Measurements from ENCODE around the gene SLX4IP.

SLX4IP gene

DNA sequence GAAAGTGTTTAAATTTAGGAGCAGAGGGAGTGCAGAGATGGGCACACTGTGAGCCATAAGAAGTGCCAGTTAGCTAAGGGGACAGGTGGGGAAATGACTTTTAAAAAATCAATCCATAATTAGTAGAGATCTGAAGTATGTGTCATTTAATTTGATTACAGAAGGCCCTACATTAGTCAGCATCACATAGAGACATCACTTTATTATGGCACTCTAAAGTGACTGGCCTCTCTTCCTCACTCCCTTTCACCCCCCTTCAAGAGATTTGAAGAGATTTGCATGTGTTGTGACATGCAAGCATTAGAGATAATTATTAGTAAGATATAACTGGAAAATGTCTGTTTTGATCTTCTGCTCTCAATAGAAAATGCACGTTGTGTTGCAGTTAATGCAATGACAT is 86.7 kb downstream of the SLX4IP start:
- DNase-seq (ENCODE audit: low spot score), result no peak

DNA sequence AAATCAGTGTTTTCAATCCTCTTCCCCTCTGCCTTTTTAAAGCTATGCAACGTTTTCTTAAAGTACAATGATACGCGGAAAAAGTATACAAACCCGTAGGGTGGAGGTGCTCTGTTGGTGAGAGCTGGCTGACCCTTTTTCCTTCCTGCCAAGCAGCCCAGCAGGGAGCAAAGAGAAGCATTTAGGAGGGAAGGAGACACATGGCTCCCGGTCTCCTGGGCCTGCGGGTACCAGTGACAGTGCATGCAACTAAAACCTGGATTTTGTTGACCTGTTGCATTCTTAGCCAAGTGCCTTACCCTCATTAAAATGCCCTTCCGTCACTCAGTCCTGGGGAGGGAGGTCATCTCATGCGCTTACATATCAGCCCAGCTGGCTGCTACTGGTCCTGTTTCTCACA is 87.2 kb downstream of the SLX4IP start:
- DNase-seq (ENCODE audit: low spot score), result no peak

DNA sequence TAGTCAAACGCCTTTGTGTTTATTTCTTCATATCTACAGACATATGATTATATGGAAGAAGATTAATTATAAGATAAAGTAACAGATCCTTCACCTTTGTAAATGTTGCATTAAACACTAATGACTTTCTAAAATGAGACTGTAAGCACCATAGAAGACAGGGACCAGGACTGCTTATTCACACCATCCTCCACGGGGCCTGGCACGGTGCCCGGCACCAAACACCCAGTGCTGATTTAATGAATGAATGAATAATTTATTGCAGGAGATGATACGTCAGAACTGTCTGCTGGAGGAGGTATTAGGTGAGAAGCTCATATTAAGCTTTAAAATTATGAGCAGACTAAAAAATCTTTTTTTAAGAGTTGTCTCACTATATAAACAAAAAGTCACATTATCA is 88.3 kb downstream of the SLX4IP start:
- DNase-seq (ENCODE audit: low spot score), result peak; percentile 52

DNA sequence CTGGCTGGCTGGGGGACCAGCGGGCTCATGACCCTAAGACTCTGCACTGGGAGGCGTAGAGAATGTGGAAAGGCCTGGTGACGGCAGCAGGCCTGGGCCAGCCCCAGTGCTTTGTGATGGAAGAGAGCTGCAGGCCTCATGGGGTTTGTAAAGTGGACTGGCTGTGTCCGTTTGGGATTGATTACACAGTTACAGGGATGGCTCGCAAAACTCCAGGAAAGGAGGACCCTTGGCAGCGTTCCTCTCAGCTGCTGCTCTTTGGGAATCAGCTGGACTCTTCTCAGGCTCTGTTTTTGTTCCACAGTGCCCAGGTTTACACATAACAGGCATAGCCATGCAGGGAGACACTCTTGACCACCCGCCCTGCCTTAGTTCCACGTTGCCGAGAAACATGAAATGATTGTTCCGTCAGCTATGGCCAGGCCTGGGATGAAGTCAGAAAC is 89.0 kb downstream of the SLX4IP start:
- no peak for DNase-seq (ENCODE audit: low spot score)

DNA sequence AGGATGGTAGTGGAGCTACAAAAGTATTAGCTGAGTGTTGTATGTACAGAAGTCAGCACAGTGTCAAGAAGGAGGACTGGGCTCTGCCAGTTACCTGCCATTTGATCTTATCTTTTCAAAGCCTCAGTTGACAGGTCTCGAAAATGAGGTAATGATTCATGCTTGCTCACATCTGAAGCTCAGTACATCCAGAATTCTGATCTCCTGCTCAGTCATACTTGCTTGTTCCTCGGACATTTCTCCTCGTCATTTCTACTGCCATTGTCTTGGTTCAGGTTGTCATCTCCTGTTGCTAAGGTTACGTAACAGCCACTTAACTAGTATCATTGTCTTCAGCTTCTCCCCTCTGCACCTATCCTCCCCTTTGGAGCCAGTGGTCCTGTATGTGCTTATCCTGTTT is 89.5 kb downstream of the SLX4IP start:
- no peak for DNase-seq (ENCODE audit: low spot score)

DNA sequence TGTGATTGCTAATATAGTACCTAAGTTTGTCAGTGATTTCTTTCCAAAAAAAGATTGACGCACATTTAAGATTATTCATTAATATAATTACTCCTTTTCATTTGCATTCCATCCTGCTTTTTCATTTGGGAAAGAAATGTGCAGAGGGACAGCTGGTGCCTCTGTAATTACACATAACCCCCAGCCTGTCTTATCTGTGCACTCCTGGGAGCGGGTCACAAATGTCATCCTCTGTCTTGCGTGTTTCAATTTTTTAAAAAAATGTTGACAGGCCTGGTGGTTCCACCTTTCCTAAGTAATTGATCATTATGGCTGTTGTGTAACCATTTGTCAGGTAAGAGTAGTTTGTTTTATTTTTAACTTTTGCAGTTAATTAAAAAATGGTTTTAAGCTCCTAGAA is 92.7 kb downstream of the SLX4IP start:
- DNase-seq (ENCODE audit: low spot score), result peak; percentile 59

DNA sequence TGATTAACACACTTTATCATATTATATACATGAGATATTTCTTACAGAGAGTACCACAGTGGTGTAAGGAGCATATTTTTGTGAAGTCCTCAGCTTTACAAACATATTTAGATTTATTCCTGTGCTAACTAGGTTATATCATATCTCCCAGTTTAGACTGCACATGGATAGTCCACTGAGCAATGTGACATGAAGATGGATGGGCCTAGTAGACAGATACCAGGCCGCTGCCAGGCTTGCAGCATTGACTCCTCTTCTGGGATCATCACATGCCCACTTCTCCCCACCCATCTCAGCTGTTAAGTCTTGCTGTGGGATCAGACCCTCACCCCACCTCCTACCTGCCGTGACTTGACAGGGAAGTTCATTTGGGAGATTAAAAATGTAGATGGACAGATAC is 95.8 kb downstream of the SLX4IP start:
- no peak for DNase-seq (ENCODE audit: low spot score)

DNA sequence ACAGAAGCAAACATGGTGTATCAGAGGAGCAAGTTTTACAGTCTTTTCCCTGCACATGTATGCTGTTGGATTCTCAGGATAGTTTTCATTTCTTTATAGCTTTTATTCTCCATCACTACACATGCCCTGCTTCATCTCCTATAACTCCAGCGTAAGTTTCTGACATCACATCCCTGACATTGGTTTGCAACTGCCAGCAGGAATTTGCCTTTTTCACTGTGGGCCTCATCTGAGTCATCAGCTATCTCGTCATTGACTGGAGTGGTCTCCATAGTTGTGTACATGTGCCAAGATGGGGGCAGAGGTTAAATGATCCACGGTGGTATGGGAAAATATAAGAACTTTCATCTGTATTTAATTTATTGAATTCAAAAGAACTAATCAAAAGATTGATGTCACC is 96.7 kb downstream of the SLX4IP start:
- no peak for DNase-seq (ENCODE audit: low spot score)

DNA sequence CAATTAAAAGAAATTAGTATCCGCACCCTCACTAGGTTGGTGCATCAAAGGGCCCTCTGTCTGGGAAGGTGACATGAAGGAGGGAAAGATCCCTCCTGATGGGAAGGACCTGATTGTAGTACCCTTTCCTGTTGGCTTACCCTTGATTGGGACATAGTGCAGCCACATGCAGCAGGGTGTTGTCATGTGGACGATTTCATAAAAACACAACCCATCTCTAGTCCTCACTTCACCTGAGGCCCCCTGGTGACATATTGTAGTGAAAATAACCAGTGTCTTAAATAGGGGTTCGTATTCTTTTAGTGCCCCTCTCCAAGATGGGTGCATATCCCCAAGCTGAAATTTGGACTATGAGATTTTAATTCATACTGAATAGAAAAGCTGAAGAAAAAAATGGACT is 97.3 kb downstream of the SLX4IP start:
- no peak for DNase-seq (ENCODE audit: low spot score)

DNA sequence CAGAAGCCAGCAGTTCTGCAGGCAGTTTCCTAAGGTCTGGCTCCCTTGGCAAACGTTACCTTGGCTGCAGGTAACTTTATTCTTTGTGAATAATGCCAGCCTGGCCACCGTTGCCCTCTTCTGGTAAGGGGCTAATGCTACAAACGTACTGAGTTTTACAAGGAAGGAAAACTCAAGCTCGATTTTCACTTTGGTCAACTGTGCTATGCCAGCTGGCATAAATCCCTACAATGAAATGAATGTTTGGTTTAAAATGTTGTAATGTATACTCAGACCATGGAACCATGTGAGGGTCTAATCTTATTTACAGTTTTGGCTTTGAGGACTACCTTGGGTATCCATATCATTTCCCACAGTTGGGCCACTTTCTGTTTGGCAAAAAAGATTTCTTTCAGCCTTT is 101.4 kb downstream of the SLX4IP start:
- DNase-seq (ENCODE audit: low spot score), result peak; percentile 55

DNA sequence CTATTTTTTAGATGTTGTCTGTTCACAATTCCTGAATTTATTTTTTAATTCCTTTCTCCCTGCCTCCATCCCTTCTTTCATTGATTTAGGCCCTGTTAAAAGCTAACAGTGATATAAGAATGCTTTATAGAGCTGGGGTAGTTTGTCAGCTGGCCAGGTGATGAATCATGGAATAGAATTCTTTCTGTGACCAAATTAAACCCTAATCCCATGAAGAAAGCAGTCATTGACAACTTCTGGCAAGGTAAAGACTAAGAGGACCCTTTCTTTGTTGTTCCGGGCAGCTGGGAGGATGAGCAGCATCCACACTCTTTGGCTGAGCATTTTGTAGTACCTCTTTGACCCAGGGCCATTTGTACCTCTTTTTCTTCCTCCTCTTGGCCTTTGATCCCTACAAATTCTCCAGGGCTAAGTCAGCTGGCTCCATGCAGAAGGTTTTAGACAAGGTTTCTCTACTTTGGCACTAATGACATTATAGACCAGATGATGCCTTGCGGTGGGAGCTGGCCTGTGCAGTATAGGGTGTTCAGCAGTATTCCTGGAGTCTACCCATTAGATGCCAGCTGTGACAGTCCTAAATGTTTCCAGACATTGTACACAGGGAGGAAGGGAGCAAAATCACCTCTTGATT is 102.9 kb downstream of the SLX4IP start:
- DNase-seq (ENCODE audit: low spot score), result no peak

DNA sequence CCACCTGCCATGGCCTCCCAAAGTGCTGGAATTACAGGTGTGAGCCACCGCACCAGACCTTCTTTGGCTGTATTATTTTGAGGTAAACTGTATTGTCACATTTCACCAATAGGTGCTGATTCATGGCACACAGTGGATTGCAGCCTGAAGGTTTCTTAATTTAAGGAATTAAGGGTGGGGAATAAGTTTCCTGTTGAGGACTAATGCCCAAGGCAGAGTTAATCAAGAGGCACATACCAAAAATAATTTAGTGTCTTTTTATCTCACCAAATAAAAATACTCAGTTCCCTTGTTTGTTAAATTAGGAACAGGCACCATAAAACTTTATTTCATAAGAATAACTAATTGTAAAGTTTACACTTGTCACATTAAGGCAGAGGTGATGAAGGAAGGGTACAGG is 103.7 kb downstream of the SLX4IP start:
- DNase-seq (ENCODE audit: low spot score), result no peak

DNA sequence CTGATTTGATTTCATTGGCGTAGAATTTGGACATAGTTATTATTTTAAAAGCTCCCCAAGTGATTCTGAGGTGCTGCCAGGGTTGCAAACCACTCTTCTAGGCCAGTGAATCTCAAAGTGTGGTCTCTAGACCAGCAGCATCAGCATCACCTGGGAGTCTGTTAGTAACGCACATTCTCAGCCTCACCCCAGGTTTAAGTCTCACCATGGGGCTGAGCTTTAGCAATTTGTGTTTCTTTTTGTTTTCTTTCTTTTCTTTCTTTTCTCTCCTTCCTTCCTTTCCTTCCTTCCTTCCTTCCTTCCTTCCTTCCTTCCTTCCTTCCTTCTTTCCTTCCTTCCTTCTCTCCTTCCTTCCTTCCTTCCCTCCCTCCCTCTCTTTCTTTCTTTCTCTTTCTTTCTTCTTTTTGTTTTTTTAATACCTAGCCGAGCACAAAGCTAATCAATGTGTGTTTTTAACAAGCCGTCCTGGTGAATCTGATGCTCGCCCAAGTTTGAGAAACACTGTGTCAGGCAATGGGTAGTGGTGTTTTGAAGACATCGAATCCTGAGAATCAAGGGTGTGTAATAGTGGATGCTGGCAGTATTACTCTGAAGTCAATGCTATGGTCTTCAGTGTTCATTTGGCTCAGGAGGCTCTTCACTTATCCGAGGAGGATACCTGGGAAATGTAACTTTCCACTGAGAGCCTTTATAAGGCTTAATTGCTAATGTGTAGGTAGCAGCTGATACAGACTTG is 104.9 kb downstream of the SLX4IP start:
- no peak for DNase-seq (ENCODE audit: low spot score)

DNA sequence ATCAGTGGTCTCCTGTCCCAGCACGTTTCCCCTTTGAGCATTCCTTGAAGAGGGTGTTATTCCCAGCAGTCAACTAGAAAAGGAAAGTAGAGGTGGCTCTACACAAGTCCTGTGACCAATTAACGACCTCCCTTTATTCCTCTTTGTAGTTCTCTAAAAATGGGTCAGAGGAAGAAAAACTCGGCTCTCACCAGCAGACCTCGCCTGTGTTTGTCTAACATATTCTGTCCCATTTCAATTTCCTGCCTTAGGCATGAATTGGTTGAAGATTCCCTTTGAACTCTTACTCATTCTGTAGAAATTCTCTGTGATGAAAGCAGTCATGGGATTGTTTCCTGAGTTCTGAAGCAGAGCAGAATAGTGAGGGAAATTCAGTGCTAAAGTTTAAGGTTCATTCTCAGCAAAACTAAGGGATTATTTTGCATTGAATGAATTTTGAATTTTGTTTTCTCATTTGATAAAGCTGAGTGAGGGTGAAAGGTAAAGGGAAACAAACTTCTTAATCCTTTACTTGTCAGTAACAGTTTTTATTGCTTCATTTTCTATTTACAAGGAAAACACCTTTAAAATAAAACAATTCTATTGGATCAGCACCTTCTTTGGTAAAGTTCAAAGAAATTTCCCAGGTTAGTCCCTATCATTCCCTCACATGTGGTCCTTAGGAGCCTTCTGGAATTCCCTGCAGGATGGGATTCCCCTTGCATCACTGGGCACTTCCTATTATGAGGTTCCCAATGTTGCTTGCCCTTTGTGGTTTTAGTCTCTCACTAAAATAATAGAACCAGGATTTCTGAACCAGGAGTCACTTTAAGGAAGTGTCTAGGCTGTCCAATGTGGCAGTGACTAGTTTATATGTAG is 105.8 kb downstream of the SLX4IP start:
- no peak for DNase-seq (ENCODE audit: low spot score)

DNA sequence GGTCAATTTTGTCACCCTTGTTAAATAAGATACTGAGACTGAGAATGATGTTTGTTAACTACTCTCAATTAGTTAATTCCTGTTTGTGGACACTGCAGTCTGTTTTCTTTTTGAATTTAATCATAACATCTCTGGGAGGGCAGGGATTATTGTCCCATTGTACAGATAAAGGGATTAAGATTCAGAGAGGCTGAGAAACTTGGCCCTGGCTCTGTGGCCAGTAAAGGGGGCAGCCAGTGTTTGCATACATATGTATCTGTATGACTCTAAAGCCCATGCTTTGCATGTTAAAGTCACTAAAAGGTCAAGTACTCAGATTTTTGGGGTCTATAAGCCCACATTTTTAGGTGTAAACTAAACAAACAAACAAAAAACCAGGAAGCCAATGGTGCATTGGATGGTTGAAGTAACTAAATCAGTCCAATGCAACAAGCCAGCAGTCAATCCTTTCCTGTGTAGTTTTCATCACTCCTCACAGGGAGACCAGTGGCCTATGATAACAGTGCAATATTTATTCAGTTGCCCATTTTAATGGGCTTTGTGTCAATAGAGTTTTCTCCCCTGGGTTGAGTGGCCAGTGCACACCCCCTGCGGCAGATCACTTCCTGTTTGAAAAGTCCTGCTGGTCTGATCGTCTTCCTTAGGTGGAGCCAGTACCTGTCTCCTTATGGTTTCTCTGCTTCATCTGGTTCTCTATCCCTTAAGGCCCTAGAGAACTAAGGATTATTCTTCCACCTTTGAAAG is 106.7 kb downstream of the SLX4IP start:
- DNase-seq (ENCODE audit: low spot score), result no peak

DNA sequence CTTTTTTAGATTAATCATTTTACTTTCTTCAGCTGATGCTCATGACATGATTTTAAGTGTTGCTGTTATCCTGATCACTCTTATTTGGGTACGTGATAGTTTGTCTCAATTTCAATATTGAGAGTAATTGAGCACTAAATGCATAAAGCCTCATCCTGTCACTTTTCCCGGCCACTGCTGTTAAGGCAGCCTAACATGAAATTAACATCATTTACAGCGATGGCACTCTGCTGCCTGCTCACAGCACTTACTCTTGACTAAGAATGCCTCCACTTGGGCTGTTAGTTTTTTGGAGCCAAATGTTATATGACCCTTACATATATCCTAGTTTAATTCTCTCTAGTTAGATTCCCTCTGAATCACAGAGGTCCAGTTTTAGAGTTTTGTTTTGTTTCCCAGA is 107.3 kb downstream of the SLX4IP start:
- no peak for DNase-seq (ENCODE audit: low spot score)

DNA sequence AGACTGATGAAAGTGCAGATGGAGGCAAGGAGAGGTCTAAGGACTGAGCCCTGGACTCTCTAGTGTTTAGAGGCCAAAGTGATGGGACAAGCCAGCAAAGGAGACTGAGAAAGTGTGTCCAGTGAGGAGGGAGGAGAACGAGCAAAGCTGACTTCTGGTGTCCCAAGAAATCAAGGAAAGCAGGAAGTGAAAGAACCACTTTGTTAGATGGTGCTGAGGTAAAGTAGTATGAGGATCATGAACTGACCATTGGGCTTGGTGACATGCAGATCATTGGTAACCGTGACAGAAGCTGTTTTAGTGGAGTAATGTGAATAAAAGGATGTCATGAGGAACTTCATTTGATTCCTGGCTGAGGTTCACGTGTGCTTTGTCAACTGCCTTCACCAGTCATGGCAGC is 108.4 kb downstream of the SLX4IP start:
- no peak for DNase-seq (ENCODE audit: low spot score)

DNA sequence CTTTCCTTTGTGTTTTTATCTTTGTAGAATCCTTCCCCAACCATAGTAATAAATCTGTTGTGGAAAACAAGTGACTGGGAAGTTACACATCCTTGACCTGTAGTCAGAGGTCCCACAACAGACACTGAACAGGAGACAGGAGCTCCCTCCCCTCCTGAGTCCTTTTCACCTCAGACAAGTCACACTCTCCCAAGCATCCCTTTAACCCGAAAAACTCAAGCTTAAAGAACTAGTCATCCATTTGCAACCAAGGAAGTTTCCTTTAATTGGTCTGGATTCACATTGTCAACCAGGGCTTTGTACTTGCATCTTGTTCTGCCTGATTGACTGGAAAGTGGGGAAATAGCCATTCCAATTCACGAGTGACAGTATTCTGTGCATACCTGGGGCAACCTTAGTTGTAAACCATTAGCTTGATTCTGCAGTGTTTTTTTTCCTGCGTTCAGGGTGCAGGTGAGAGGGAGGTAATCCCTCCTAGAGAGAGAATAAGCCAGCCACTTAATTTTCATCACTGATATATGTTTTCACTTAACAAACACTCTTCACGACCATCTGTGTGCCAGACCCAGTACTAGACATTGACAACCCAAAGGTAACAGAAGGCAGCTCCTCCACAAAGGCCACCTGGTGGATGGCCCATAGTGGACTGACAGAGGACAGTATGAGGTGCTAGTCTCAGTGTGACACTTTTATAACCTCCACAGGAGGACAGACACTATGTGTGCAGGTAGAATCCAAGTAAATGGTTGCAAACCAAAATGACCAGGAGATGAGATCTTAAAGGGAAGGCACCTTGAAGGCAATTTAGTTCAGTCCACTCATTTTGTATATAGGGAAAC is 112.4 kb downstream of the SLX4IP start:
- DNase-seq (ENCODE audit: low spot score), result no peak

DNA sequence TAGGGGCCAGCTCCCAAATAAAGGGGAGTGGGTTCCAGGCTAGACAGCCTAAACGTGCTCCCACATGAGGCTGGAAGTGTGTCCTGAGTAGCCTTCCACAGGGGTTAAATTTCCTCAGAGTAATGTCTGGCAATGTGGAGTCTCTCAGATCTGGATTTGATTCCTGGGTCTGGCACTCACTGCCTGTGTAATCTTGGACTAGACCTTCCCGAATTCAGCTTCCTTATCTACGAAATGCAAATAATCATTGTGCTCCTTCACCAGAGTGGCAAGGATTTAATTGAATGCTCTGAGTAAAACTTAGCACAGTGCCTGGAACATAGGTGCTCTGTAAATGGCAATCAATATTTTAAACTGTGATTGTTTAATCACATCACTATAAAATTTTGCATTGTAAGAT is 114.4 kb downstream of the SLX4IP start:
- DNase-seq (ENCODE audit: low spot score), result no peak

DNA sequence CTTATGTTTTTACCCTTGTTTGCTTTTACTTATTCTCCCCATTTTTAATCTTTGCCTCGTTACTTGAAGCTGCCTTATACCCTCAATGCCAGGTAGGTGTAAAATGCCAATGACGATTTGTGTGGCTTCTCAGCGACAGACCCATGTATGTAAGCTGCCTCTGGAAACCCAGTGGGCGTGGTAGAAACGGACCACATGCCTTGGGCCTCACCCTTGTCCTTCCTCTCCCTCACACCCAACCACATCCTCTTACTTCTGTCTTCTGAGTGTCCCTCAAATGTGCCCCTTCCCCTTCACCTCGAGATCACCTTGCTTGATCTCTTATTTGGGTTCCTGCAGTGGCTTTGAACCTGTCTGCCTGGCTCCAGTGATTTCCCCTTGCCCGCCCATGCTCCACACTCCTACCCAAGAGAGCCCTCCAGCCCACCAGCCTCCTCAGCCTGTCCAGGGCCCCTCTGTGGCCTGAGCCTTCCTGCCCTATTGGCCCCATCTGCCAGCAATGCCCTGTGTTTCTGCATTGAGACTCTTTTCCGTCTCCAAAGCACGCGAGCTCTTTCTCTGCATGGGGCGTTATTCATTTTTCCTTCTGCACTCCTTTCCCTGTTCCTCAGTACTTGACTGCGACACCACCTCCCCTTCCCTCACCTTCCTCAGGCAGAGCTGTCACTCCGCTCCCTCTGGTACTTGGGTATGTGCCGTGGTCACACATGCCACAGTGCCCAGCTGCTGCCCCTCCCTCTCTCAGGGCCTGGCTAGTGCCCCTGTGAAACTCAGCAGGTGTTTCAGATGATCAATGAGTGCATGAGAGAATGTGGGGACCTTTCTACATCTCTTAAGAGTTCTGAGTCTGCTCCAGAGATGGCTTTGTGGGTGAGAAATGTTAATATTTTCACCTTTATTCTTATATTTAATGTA is 115.4 kb downstream of the SLX4IP start:
- DNase-seq (ENCODE audit: low spot score), result no peak
